ENCODE results near the gene UBAP2L. TPM values are rescaled to one million over a fixed set of nuclear protein-coding genes. Genes with fewer than 3 reads are reported as not detected.

UBAP2L gene
- total and polyA plus RNA-seq, 9 of the 15 experiments (the other 6 are each of a cell fraction or from before 2014, with no cell fraction given): 75.0 to 245 (median 119) TPM

DNA sequence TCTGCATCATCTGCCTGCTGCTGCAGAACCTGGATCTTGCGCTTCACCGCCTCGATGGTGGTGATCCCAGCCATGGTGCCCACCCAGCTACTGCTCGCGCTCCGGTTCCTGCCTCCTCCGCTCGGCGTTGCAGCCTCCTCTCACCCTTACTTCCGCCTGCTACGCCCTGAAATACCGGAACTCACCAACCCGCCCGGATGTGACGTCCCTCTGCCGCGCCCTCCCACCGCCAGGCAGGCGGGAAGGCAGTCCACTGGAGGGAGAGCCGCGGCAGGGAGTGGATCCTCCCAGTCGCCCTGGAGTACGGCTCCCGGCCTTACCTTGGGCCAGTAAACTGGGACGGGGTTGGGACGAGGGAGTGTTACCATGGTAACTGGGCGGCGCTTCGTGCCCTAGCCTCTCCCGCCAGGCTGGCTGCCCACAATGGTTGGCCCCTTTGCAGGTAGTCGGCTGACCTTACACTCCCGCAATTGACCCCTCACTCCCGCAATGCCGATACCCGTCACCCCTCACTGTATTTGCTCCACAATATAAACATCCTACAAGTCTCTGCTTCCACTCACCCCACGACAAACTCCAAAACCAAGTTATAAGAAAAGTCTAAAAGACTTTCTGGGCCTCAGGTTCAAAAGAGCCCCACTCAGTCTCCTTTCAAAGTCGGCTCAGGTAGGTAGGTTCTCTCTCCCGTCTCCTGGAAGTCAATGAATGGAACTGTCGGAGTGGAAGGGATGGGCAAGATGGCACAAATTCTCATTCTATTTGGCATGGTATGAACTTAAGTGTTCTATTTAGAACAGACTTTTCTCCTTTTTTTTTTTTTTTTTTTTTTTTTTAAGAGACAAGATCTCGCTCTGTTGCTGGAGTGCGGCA is 37.5 kb upstream of the UBAP2L start (continued):
- TF ChIP-seq MEF2D (tag; conservative IDR thresholded peaks at IDR 0.05; ENCODE audit: low read depth): no peak
- peak; percentile 65 for TF ChIP-seq PML (IDR thresholded peaks at IDR 0.05; ENCODE audit: low read length)
- TF ChIP-seq EGR1 (conservative IDR thresholded peaks at IDR 0.05): peak; percentile 49
- TF ChIP-seq, protein P1, sequence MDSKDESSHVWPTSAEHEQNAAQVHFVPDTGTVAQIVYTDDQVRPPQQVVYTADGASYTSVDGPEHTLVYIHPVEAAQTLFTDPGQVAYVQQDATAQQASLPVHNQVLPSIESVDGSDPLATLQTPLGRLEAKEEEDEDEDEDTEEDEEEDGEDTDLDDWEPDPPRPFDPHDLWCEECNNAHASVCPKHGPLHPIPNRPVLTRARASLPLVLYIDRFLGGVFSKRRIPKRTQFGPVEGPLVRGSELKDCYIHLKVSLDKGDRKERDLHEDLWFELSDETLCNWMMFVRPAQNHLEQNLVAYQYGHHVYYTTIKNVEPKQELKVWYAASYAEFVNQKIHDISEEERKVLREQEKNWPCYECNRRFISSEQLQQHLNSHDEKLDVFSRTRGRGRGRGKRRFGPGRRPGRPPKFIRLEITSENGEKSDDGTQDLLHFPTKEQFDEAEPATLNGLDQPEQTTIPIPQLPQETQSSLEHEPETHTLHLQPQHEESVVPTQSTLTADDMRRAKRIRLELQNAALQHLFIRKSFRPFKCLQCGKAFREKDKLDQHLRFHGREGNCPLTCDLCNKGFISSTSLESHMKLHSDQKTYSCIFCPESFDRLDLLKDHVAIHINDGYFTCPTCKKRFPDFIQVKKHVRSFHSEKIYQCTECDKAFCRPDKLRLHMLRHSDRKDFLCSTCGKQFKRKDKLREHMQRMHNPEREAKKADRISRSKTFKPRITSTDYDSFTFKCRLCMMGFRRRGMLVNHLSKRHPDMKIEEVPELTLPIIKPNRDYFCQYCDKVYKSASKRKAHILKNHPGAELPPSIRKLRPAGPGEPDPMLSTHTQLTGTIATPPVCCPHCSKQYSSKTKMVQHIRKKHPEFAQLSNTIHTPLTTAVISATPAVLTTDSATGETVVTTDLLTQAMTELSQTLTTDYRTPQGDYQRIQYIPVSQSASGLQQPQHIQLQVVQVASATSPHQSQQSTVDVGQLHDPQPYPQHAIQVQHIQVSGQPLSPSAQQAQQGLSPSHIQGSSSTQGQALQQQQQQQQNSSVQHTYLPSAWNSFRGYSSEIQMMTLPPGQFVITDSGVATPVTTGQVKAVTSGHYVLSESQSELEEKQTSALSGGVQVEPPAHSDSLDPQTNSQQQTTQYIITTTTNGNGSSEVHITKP (IDR thresholded peaks at IDR 0.05; ENCODE audit: partially characterized antibody): peak; percentile 92
- TF ChIP-seq ZNF384 (IDR thresholded peaks at IDR 0.05; ENCODE audit: low read depth, low read length): no peak
- TF ChIP-seq, protein P2, sequence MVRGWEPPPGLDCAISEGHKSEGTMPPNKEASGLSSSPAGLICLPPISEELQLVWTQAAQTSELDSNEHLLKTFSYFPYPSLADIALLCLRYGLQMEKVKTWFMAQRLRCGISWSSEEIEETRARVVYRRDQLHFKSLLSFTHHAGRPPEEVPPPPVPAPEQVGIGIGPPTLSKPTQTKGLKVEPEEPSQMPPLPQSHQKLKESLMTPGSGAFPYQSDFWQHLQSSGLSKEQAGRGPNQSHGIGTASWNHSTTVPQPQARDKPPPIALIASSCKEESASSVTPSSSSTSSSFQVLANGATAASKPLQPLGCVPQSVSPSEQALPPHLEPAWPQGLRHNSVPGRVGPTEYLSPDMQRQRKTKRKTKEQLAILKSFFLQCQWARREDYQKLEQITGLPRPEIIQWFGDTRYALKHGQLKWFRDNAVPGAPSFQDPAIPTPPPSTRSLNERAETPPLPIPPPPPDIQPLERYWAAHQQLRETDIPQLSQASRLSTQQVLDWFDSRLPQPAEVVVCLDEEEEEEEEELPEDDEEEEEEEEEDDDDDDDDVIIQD (CRISPR knock-in tag; IDR thresholded peaks at IDR 0.05): no peak
- peak; percentile 65; the same call in 1 of the 2 replicates for TF ChIP-seq ZNF431 (CRISPR knock-in tag; IDR thresholded peaks at IDR 0.05)
- peak; percentile 93 for TF ChIP-seq ZFX (CRISPR knock-in tag; IDR thresholded peaks at IDR 0.05)
- peak in 1 of 2 experiments; percentile 30; a peak in 1 of 4 replicates for TF ChIP-seq RCOR1 (IDR thresholded peaks at IDR 0.05; ENCODE audit: borderline replicate concordance in 1 of 2, low read depth in 2 of 2, low read length in 2 of 2)
- no peak for TF ChIP-seq ZNF41 (CRISPR knock-in tag; conservative IDR thresholded peaks at IDR 0.05)
- TF ChIP-seq KDM4B (IDR thresholded peaks at IDR 0.05; ENCODE audit: borderline replicate concordance in 2 of 2, low read depth in 1 of 2): peak in 1 of 2 experiments; percentile 86; a peak in 2 of 4 replicates
- no peak for TF ChIP-seq HDGF (IDR thresholded peaks at IDR 0.05)
- peak; percentile 74 to 80 for TF ChIP-seq FOXK2 (conservative IDR thresholded peaks at IDR 0.05 in 1 of 2, IDR thresholded peaks at IDR 0.05 in 1 of 2; ENCODE audit: low read depth in 2 of 2)
- no peak for TF ChIP-seq PHTF2 (CRISPR knock-in tag; IDR thresholded peaks at IDR 0.05)
- TF ChIP-seq, protein P3, sequence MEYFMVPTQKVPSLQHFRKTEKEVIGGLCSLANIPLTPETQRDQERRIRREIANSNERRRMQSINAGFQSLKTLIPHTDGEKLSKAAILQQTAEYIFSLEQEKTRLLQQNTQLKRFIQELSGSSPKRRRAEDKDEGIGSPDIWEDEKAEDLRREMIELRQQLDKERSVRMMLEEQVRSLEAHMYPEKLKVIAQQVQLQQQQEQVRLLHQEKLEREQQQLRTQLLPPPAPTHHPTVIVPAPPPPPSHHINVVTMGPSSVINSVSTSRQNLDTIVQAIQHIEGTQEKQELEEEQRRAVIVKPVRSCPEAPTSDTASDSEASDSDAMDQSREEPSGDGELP (CRISPR knock-in tag; IDR thresholded peaks at IDR 0.05; ENCODE audit: borderline replicate concordance): peak; percentile 90
- TF ChIP-seq SUPT5H (IDR thresholded peaks at IDR 0.05): peak; percentile 99
- TF ChIP-seq, protein P4, sequence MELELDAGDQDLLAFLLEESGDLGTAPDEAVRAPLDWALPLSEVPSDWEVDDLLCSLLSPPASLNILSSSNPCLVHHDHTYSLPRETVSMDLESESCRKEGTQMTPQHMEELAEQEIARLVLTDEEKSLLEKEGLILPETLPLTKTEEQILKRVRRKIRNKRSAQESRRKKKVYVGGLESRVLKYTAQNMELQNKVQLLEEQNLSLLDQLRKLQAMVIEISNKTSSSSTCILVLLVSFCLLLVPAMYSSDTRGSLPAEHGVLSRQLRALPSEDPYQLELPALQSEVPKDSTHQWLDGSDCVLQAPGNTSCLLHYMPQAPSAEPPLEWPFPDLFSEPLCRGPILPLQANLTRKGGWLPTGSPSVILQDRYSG (tag; conservative IDR thresholded peaks at IDR 0.05; ENCODE audit: low read depth): no peak
- peak; percentile 8; the same call in 1 of the 2 replicates for TF ChIP-seq CBFA2T3 (IDR thresholded peaks at IDR 0.05)
- no peak; the same call in 1 of the 2 replicates for TF ChIP-seq ATF1 (CRISPR knock-in tag; IDR thresholded peaks at IDR 0.05)
- peak; percentile 95 for TF ChIP-seq ATF1 (tag; IDR thresholded peaks at IDR 0.05)
- peak; percentile 19 for TF ChIP-seq ASH1L (IDR thresholded peaks at IDR 0.05; ENCODE audit: borderline replicate concordance, low read depth, partially characterized antibody)
- no peak for TF ChIP-seq FOS (IDR thresholded peaks at IDR 0.05; ENCODE audit: extremely low read depth, insufficient read length)
